HL-60/S4 (cell line): ENCODE results near the gene C19orf38.
"Not testable (repeated sequence)": the region's sequence is repeated elsewhere in the genome, so short reads cannot be mapped to it uniquely, and the experiment has no call there.

Experiments used
- in situ Hi-C: fragments of 300-500 bp; cut with MboI; formaldehyde crosslinking; loops from 2 replicates; pipeline ENCODE4 v1.14.3; 2022; ENCODE audit warnings: low sequenced_read_pairs

C19orf38 gene

GRCh38 chr19:10871711-10872545, 23.7 kb downstream of the C19orf38 start:
- in situ Hi-C loops, result no loop called here

GRCh38 chr19:10872546-10873107, 24.4 kb downstream of the C19orf38 start:
- in situ Hi-C loops, result no loop called here

GRCh38 chr19:10874024-10874423, 25.8 kb downstream of the C19orf38 start:
- in situ Hi-C loops, result no loop called here

GRCh38 chr19:10876459-10877240, 28.4 kb downstream of the C19orf38 start:
- in situ Hi-C loops, result no loop called here

GRCh38 chr19:10877608-10878007, 29.4 kb downstream of the C19orf38 start:
- in situ Hi-C loops, result not testable (repeated sequence)

GRCh38 chr19:10878253-10878652, 30.0 kb downstream of the C19orf38 start:
- in situ Hi-C loops, result no loop called here

- in situ Hi-C loops, result no loop called here
Observed at GRCh38 chr19:10881403-10882107, 33.3 kb downstream of the C19orf38 start.

GRCh38 chr19:10882108-10882457, 33.9 kb downstream of the C19orf38 start:
- in situ Hi-C loops, result no loop called here

GRCh38 chr19:10884274-10884673, 36.1 kb downstream of the C19orf38 start:
- in situ Hi-C loops, result no loop called here

GRCh38 chr19:10885201-10886169, 37.3 kb downstream of the C19orf38 start:
- in situ Hi-C loops, result no loop called here

- in situ Hi-C loops, result no loop called here
Observed at GRCh38 chr19:10887616-10888367, 39.6 kb downstream of the C19orf38 start.

- in situ Hi-C loops, result no loop called here
Observed at GRCh38 chr19:10888421-10888866, 40.2 kb downstream of the C19orf38 start.

- in situ Hi-C loops, result no loop called here
Observed at GRCh38 chr19:10889880-10890279, 41.7 kb downstream of the C19orf38 start.

GRCh38 chr19:10891405-10892086, 43.3 kb downstream of the C19orf38 start:
- in situ Hi-C loops, result no loop called here

GRCh38 chr19:10892256-10892655, 44.0 kb downstream of the C19orf38 start:
- in situ Hi-C loops, result no loop called here

- in situ Hi-C loops, result no loop called here
Observed at GRCh38 chr19:10894911-10895213, 46.6 kb downstream of the C19orf38 start.

- in situ Hi-C loops, result no loop called here
Observed at GRCh38 chr19:10895363-10895762, 47.1 kb downstream of the C19orf38 start.

GRCh38 chr19:10895920-10896319, 47.7 kb downstream of the C19orf38 start:
- in situ Hi-C loops, result no loop called here
